Inferior parietal cortex (tissue), 1 donor: ENCODE results near the gene PRIM2.
"Not testable (repeated sequence)": the region's sequence is repeated elsewhere in the genome, so short reads cannot be mapped to it uniquely, and the experiment has no call there.

Source experiments
- DNase-seq: peaks from one replicate; pipeline ENCODE4 v3.0.0-alpha.2; 2016; ENCODE audit errors: extremely low spot score

Gene PRIM2

DNA sequence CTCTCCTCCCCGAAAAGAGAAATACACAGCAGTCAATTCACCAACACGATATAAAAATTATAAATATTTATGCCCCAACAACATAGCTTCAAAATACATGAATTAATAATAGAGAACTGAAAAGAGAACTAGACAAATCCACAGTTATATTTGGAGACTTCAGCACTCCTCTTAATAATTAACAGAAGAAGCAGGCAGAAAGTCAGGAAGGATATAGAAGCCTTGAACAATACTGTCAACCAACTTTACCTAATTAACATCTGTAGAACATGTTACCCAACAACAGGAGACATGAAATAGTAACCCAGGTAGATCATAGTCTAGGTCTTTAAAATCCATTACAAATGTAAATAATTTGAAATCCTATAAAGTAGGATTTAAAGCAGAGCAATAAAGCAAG lies 293.2 kb downstream of the PRIM2 start:
- not testable (repeated sequence) for DNase-seq

DNA sequence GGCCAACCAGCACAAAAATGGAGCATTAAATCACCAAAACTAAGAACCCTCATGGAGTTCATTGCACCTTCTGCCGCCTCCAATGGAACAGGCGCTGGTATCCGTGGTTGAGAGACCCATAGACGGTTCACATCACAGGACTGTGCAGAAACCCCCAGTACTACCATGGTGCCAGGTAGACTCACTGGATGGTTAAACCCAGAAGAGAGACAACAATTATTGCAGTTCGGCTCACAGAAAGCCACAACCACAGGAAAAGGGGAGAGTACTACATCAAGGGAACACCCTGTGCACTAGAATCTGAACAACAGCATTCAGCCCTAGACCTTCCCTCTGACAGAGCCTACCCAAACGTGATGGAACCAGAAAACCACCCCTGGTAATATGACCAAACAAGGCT lies 301.5 kb downstream of the PRIM2 start:
- DNase-seq = not testable (repeated sequence)

DNA sequence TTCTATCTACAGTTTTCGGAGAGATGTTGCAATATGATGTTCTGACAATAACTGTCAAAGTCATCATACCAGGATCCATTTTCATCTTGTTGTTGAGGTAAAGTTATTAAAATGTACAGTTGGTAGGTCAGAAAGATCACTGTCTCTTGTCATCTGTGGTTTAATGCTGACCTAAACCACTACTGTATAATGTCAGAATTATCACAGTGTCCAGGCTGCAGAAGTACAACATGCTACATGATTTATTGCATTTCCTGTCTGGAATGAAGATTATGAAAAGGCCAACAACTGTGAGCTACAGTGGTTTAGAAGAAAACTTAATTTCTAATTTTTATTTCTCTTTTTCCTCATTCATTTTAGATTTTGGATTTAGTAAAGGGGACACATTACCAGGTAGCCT lies 314.3 kb downstream of the PRIM2 start:
- not testable (repeated sequence) for DNase-seq

DNA sequence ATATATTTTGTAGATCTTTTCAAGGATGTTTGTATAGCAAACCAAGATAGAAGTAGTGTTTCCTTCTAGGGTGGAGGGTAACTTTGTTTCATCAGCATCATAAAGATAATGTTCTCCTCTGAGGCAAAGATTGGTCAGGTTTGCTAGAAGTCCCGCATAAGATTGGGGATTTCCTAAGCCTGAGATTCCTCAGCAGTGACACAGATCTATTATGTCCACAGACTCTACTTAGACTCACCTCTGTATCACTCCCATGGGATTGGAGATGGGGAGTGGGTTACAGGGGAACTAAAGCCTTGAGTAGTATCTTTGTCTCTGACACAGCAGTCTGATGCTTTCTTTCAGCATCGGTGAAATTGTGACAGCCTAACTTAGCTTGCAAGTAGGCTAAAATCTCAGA lies 341.1 kb downstream of the PRIM2 start:
- DNase-seq = not testable (repeated sequence)

DNA sequence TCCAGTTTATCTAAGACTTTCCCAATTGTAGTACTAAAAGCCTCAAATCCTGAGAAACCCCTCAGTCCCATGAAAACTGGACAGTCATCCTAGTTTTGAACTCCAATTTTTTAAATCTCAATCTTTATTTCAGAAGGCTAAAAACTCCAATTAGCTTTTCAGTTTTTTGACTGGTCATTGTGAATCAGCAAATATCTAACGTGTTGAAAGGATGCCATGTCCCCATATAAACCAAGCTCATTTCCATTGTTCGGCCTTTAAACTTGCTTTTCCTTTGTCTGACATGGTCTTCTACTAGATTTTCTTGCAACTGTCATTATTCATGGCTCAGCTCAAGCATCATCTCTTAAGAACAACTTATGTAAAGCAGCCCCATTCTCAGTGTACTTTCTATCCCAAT lies 342.4 kb downstream of the PRIM2 start:
- DNase-seq = not testable (repeated sequence)

DNA sequence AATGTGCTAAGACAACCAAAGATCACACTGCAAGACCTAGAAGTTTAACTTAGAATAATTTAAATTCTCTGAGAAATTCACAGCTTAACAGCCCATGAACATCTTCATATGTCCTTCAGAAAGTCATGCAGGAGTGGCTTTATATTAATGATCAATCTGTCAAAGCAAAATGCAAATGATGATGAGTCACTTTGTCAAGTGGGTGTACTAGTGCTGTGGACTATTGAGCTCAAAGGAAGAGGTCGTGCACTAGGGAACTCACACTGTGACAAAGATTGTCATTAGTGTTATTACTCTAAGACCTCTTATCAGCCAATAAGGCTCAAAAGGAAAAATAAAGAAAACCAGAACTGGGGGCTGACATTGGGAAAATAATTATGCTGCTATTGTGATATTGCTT lies 343.5 kb downstream of the PRIM2 start:
- not testable (repeated sequence) for DNase-seq

DNA sequence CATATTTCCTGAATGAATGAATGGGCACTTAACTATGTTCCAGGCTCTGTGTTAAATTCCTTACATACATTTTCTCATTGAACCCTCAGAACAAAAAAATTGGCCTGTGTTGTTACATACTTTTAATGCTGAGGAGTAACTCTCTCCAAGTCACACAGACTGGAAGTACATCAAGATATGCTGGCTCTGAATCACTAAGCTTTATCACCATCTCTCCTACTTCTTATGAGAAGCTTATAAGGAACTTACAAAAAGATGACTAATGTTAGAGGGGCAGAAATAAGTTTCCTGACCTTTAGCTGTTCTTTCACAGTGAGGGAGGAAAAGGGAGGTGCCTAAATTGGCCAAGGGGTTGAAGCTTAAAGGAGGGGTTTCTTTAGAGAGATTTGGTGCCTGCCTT lies 350.7 kb downstream of the PRIM2 start:
- DNase-seq = not testable (repeated sequence)

DNA sequence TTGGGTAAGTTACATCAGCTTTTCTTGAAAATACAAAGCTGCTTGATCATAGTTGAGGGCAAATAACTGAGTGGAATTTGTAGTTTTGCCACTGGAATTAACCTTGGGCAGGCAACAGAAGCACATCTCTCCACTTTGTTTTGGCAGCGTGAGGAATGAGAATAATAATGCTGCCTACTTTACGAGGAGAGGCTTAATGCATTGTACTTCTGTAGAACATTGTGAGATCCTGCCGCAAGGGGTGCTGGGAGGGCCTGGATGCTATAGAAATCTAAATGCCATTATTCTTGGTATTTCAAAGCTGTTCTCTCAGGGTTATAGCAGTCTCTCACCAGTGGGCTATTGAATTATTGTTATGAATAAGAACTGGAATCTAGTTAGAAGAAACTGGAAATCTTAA lies 353.8 kb downstream of the PRIM2 start:
- DNase-seq = not testable (repeated sequence)

DNA sequence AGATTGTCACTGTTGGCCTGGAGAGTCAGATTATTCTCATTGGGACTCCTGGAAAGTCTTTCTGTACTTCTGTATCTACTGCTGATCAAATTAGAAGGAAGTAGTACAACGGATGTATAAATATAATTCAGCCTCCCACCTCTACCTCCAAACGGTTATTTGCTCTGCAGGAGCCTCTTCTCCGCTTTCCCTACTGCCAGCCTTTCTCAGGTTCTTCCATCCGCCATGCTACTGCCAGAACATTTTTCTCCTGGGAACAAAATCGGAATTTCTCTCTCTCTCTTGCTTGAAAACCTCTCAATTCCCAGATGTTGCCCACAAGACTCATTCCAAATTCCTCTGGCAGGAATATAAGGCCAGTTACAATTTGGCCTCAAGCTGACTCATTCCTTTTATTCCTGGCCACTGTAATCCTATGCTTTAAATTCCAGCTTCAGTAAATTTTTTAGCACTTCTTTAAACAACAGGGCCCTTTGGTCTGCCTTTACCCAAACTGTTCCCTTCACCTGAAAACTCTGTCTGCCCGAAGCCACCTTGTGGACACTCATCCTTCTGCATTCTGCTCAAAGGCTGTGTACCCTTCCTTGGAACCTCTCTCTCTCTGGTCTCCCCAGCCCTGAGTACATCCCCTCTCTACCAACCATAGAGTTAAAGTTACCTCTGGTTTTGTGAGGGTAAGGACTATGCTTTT lies 354.7 kb downstream of the PRIM2 start:
- not testable (repeated sequence) for DNase-seq

DNA sequence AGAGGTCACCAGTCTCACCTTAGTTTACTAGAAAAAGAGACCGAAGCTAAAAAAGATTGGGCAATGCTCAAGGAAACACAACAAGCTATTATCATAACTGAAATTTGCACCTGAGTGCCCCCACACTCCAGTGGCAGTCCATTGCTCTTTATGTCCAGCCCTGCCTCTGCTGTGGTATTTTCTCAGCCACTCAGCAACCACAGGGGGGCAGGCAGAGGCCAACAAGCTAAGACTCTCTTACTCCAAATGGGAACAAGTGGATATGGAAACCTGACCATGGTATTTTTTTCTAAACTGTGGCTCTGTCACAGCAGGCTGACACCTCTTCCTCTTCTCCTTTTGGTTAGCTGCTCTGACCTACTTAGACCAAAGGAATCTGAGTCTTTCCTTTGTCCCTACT lies 355.9 kb downstream of the PRIM2 start:
- DNase-seq = not testable (repeated sequence)

DNA sequence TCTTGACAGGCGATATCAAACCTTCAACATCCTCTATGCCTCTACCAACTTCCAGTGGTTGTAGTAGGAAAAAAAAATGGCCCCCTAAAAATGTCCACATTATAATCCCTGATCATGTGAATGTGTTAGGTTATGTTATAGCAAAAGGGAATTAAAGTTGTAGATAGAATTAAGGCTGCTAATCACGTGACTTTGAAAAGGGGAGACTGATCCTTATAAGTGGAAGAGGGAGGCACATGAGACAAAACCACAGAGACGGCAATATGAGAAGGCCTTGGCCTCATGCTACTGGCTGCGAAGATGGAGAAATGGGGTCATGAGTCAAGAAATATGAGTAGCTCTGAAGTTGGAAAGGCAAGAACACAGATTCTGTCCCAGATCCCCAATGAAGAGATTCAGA lies 358.0 kb downstream of the PRIM2 start:
- DNase-seq = not testable (repeated sequence)

DNA sequence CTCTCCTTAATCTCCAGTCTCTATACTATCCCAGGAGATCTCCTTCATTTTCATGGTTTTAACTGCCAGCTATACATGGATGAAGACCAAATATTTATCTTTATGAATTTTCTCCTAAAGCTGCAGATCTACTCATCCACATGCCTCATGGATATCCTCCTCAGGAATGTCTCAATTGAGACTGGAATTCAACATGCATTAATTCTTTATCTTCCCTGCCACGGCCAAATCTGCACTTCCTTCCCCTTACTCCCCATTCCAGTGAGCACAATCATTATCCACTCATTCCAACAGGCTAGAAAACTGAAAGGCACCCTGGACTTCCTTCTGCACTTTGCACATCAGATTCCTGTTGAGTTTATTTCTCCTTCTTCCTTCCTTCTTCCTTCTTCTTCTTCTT lies 379.0 kb downstream of the PRIM2 start:
- not testable (repeated sequence) for DNase-seq
